ENCODE data around the gene CCNK.
A peak's percentile ranks its signal among the peaks of the same experiment; 100 is the strongest.

CCNK gene

GRCh38 chr14:99510556-99511139 is 29.4 kb downstream of the CCNK start:
- Histone ChIP-seq H3K4me1 (ENCODE audit: control insufficient read depth, insufficient read depth, low read length) (peaks cover 5% of the 10 kb centered on the region), H3K4me3 (ENCODE audit: low read depth, low read length) (no peak overlapping the region), H3K27me3 (ENCODE audit: control insufficient read depth, insufficient read depth, low read length) (no peaks in the 10 kb centered on the region), H3K9ac (ENCODE audit: low read depth, low read length) (no peak overlapping the region), H3K36me3 (ENCODE audit: control insufficient read depth, insufficient read depth, low read length) (peaks cover 61% of the 10 kb centered on the region), H3K9me3 (ENCODE audit: control insufficient read depth, insufficient read depth, low read length) (no peaks in the 10 kb centered on the region)

- H3K9ac ChIP-seq (ENCODE audit: low read depth, low read length), result no peak overlapping the region
- H3K9me3 ChIP-seq (ENCODE audit: control insufficient read depth, insufficient read depth, low read length), result no peaks in the 10 kb centered on the region
- peaks cover 5% of the 10 kb centered on the region for H3K4me1 ChIP-seq (ENCODE audit: control insufficient read depth, insufficient read depth, low read length)
- H3K4me3 ChIP-seq (ENCODE audit: low read depth, low read length), result no peak overlapping the region
- H3K27me3 ChIP-seq (ENCODE audit: control insufficient read depth, insufficient read depth, low read length), result no peaks in the 10 kb centered on the region
- H3K36me3 ChIP-seq (ENCODE audit: control insufficient read depth, insufficient read depth, low read length), result peaks cover 56% of the 10 kb centered on the region
Observed at GRCh38 chr14:99511421-99512109, 30.4 kb downstream of the CCNK start.

- Histone ChIP-seq H3K36me3 (ENCODE audit: control insufficient read depth, insufficient read depth, low read length) (peaks cover 52% of the 10 kb centered on the region), H3K9ac (ENCODE audit: low read depth, low read length) (no peak overlapping the region), H3K27me3 (ENCODE audit: control insufficient read depth, insufficient read depth, low read length) (no peaks in the 10 kb centered on the region), H3K4me3 (ENCODE audit: low read depth, low read length) (no peak overlapping the region), H3K4me1 (ENCODE audit: control insufficient read depth, insufficient read depth, low read length) (peaks cover 5% of the 10 kb centered on the region), H3K9me3 (ENCODE audit: control insufficient read depth, insufficient read depth, low read length) (no peaks in the 10 kb centered on the region)
Observed at GRCh38 chr14:99512110-99512449, 30.9 kb downstream of the CCNK start.

- Histone ChIP-seq H3K9ac (ENCODE audit: low read depth, low read length) (no peak overlapping the region), H3K36me3 (ENCODE audit: control insufficient read depth, insufficient read depth, low read length) (peaks cover 46% of the 10 kb centered on the region), H3K4me3 (ENCODE audit: low read depth, low read length) (no peak overlapping the region)
Observed at GRCh38 chr14:99512571-99513182, 31.5 kb downstream of the CCNK start.

GRCh38 chr14:99513183-99513694 is 32.0 kb downstream of the CCNK start:
- no peak overlapping the region for H3K4me3 ChIP-seq (ENCODE audit: low read depth, low read length)
- H3K9me3 ChIP-seq (ENCODE audit: control insufficient read depth, insufficient read depth, low read length), result no peaks in the 10 kb centered on the region
- no peak overlapping the region for H3K9ac ChIP-seq (ENCODE audit: low read depth, low read length)
- peaks cover 5% of the 10 kb centered on the region for H3K4me1 ChIP-seq (ENCODE audit: control insufficient read depth, insufficient read depth, low read length)
- H3K27me3 ChIP-seq (ENCODE audit: control insufficient read depth, insufficient read depth, low read length), result no peaks in the 10 kb centered on the region
- peaks cover 41% of the 10 kb centered on the region for H3K36me3 ChIP-seq (ENCODE audit: control insufficient read depth, insufficient read depth, low read length)

More at GRCh38 chr14:99512571-99513182, 31.5 kb downstream of the CCNK start:
- peaks cover 5% of the 10 kb centered on the region for H3K4me1 ChIP-seq (ENCODE audit: control insufficient read depth, insufficient read depth, low read length)
- no peaks in the 10 kb centered on the region for H3K9me3 ChIP-seq (ENCODE audit: control insufficient read depth, insufficient read depth, low read length)
- H3K27me3 ChIP-seq (ENCODE audit: control insufficient read depth, insufficient read depth, low read length), result no peaks in the 10 kb centered on the region

GRCh38 chr14:99513946-99514551 is 32.8 kb downstream of the CCNK start:
- Histone ChIP-seq H3K36me3 (ENCODE audit: control insufficient read depth, insufficient read depth, low read length) (peaks cover 33% of the 10 kb centered on the region), H3K9me3 (ENCODE audit: control insufficient read depth, insufficient read depth, low read length) (no peaks in the 10 kb centered on the region), H3K4me3 (ENCODE audit: low read depth, low read length) (no peak overlapping the region), H3K9ac (ENCODE audit: low read depth, low read length) (peak overlapping the region; percentile 12), H3K27me3 (ENCODE audit: control insufficient read depth, insufficient read depth, low read length) (no peaks in the 10 kb centered on the region), H3K4me1 (ENCODE audit: control insufficient read depth, insufficient read depth, low read length) (peaks cover 3% of the 10 kb centered on the region)

- no peaks in the 10 kb centered on the region for H3K9me3 ChIP-seq (ENCODE audit: control insufficient read depth, insufficient read depth, low read length)
- H3K36me3 ChIP-seq (ENCODE audit: control insufficient read depth, insufficient read depth, low read length), result peaks cover 26% of the 10 kb centered on the region
- H3K4me1 ChIP-seq (ENCODE audit: control insufficient read depth, insufficient read depth, low read length), result no peaks in the 10 kb centered on the region
- H3K9ac ChIP-seq (ENCODE audit: low read depth, low read length), result no peak overlapping the region
- H3K4me3 ChIP-seq (ENCODE audit: low read depth, low read length), result no peak overlapping the region
- H3K27me3 ChIP-seq (ENCODE audit: control insufficient read depth, insufficient read depth, low read length), result no peaks in the 10 kb centered on the region
Observed at GRCh38 chr14:99514552-99515300, 33.5 kb downstream of the CCNK start.

- peaks cover 26% of the 10 kb centered on the region for H3K36me3 ChIP-seq (ENCODE audit: control insufficient read depth, insufficient read depth, low read length)
- no peaks in the 10 kb centered on the region for H3K27me3 ChIP-seq (ENCODE audit: control insufficient read depth, insufficient read depth, low read length)
- no peaks in the 10 kb centered on the region for H3K4me1 ChIP-seq (ENCODE audit: control insufficient read depth, insufficient read depth, low read length)
- no peak overlapping the region for H3K9ac ChIP-seq (ENCODE audit: low read depth, low read length)
- H3K4me3 ChIP-seq (ENCODE audit: low read depth, low read length), result no peak overlapping the region
- H3K9me3 ChIP-seq (ENCODE audit: control insufficient read depth, insufficient read depth, low read length), result no peaks in the 10 kb centered on the region
Observed at GRCh38 chr14:99515301-99516155, 34.3 kb downstream of the CCNK start.

GRCh38 chr14:99516156-99516870 is 35.1 kb downstream of the CCNK start:
- Histone ChIP-seq H3K4me3 (ENCODE audit: low read depth, low read length) (no peak overlapping the region), H3K27me3 (ENCODE audit: control insufficient read depth, insufficient read depth, low read length) (no peaks in the 10 kb centered on the region), H3K4me1 (ENCODE audit: control insufficient read depth, insufficient read depth, low read length) (no peaks in the 10 kb centered on the region), H3K9ac (ENCODE audit: low read depth, low read length) (no peak overlapping the region), H3K9me3 (ENCODE audit: control insufficient read depth, insufficient read depth, low read length) (no peaks in the 10 kb centered on the region), H3K36me3 (ENCODE audit: control insufficient read depth, insufficient read depth, low read length) (peaks cover 26% of the 10 kb centered on the region)

GRCh38 chr14:99516871-99517642 is 35.8 kb downstream of the CCNK start:
- H3K27me3 ChIP-seq (ENCODE audit: control insufficient read depth, insufficient read depth, low read length), result no peaks in the 10 kb centered on the region
- no peaks in the 10 kb centered on the region for H3K4me1 ChIP-seq (ENCODE audit: control insufficient read depth, insufficient read depth, low read length)
- no peaks in the 10 kb centered on the region for H3K9me3 ChIP-seq (ENCODE audit: control insufficient read depth, insufficient read depth, low read length)
- H3K36me3 ChIP-seq (ENCODE audit: control insufficient read depth, insufficient read depth, low read length), result peaks cover 26% of the 10 kb centered on the region
- H3K9ac ChIP-seq (ENCODE audit: low read depth, low read length), result no peak overlapping the region
- H3K4me3 ChIP-seq (ENCODE audit: low read depth, low read length), result no peak overlapping the region
